GM12878 (cell line): Measurements from ENCODE around the gene NOXA1. TPM values are rescaled to one million over a fixed set of nuclear protein-coding genes. Genes with fewer than 3 reads are reported as not detected.

Experiments used
- ATAC-seq: fragments of 200-7000 bp; cut with Tn5 transposase; 3 replicates; pipeline ENCODE4 v1.9.1; 2020; ENCODE audit warnings: mild to moderate bottlenecking, moderate library complexity
- BruUV-seq: library from RNA; stranded (reverse); fragments of 400-500 nt; replicated peaks from 2 replicates; lab custom pipeline; 2021; lab: Mats Ljungman, UMichigan
- CTCF ChIA-PET: fragments of 300-600 bp; sonication (Branson Sonifier 250); formaldehyde crosslinking; extraction: SDS; loops from one replicate; lab custom pipeline; 2021; ENCODE audit warnings: inconsistent platforms; lab: Yijun Ruan, JAX
- POLR2A ChIA-PET: fragments of 350-600 bp; formaldehyde crosslinking; extraction: SDS; loops from one replicate; lab custom pipeline; 2021; ENCODE audit warnings: inconsistent platforms; lab: Charles Lee
- RAD21 ChIA-PET: fragments of 300-600 bp; sonication (Branson Sonifier 250); formaldehyde crosslinking; loops from one replicate; lab custom pipeline; 2023; ENCODE audit warnings: antibody characterized with exemption; ENCODE audit not compliant: unreplicated experiment; lab: Charles Lee
- SMC1A ChIA-PET: fragments of 300-600 bp; sonication (Branson Sonifier 250); formaldehyde crosslinking; loops from one replicate; lab custom pipeline; 2023; ENCODE audit not compliant: unreplicated experiment, uncharacterized antibody; lab: Charles Lee
- DNase-seq: peaks from one replicate; pipeline ENCODE4 v3.0.0-alpha.2; 2011; ENCODE audit warnings: low read depth, low spot score
- FAIRE-seq: peaks from 3 replicates; lab custom pipeline; 2011; peaks lifted over from hg19 to GRCh38; lab: Jason Lieb, UNC
- H2AFZ ChIP-seq: 2 replicates; pipeline ENCODE4 v1.6.0; 2011; ENCODE audit warnings: low read depth, low read length, control low read depth; ENCODE audit not compliant: control insufficient read depth
- H3K27ac ChIP-seq: 2 replicates; pipeline ENCODE4 v1.5.1; 2011; ENCODE audit warnings: control low read depth; ENCODE audit not compliant: control insufficient read depth, insufficient read depth
- H3K27me3 ChIP-seq, 2 experiments: replicated peaks in 1 of 2; 2 replicates each; pipeline versions ENCODE4 v1.6.0 to v1.6.1; 2011; ENCODE audit warnings: low read length in 1 of 2; ENCODE audit not compliant: control insufficient read depth in 2 of 2, insufficient read depth in 2 of 2
- H3K36me3 ChIP-seq, 2 experiments: 2 replicates each; pipeline ENCODE4 v1.5.1; 2011; ENCODE audit warnings: low read length in 1 of 2; ENCODE audit not compliant: control insufficient read depth in 2 of 2, insufficient read depth in 2 of 2
- H3K4me1 ChIP-seq: 2 replicates; pipeline ENCODE4 v1.6.1; 2011; ENCODE audit warnings: mild to moderate bottlenecking, low read length, moderate library complexity, mixed read lengths; ENCODE audit not compliant: control insufficient read depth, insufficient read depth
- H3K4me2 ChIP-seq: 2 replicates; pipeline ENCODE4 v1.6.0; 2011; ENCODE audit warnings: control low read depth; ENCODE audit not compliant: control insufficient read depth, insufficient read depth
- H3K4me3 ChIP-seq: fragments of 200-600 bp; sonication (generic); 2 replicates; pipeline ENCODE4 v1.5.1; 2016
- H3K79me2 ChIP-seq: 2 replicates; pipeline ENCODE4 v1.6.0; 2011; ENCODE audit warnings: low read length; ENCODE audit not compliant: control insufficient read depth, insufficient read depth
- H3K9ac ChIP-seq: 2 replicates; pipeline ENCODE4 v1.8.0; 2011; ENCODE audit warnings: low read length, control low read depth, mixed read lengths; ENCODE audit not compliant: control insufficient read depth, insufficient read depth
- H3K9me3 ChIP-seq: replicated peaks from 3 replicates; pipeline ENCODE4 v1.5.1; 2011; ENCODE audit warnings: mild to moderate bottlenecking, low read length; ENCODE audit not compliant: control insufficient read depth, insufficient read depth
- H4K20me1 ChIP-seq: 2 replicates; pipeline ENCODE4 v1.6.0; 2011; ENCODE audit not compliant: control insufficient read depth, insufficient read depth
- ASH2L ChIP-seq: fragments of 300-600, 200-600 bp; sonication (generic); IDR thresholded peaks from 2 replicates; pipeline ENCODE4 v1.6.1; 2017; ENCODE audit warnings: low read depth, mild to moderate bottlenecking, borderline replicate concordance
- BHLHE40 ChIP-seq, 2 experiments: fragments of 450-650 bp in 1 of 2; IDR thresholded peaks; 2 replicates each; pipeline ENCODE4 v1.6.1; 2011 to 2017; ENCODE audit warnings: low read depth in 2 of 2, borderline replicate concordance in 1 of 2, improper control_type of control experiment in 1 of 2, low read length in 1 of 2, mild to moderate bottlenecking in 1 of 2
- BMI1 ChIP-seq: fragments of 450-650 bp; IDR thresholded peaks from 2 replicates; pipeline ENCODE4 v1.6.1; 2016; ENCODE audit warnings: mild to moderate bottlenecking, moderate library complexity, borderline replicate concordance
- CTCF ChIP-seq, 3 experiments: IDR thresholded peaks in 2 of 3; conservative IDR thresholded peaks in 1 of 3; 2 replicates each; pipeline ENCODE4 v1.5.1; 2011; ENCODE audit warnings: low read depth in 3 of 3, low read length in 3 of 3, mild to moderate bottlenecking in 3 of 3, control low read depth in 2 of 3, moderate library complexity in 2 of 3, inconsistent platforms in 1 of 3, mixed read lengths in 1 of 3; ENCODE audit not compliant: control insufficient read depth in 2 of 3, insufficient read depth in 1 of 3; ENCODE audit errors: extremely low read depth in 1 of 3
- E4F1 ChIP-seq: fragments of 450-650 bp; IDR thresholded peaks from 2 replicates; pipeline ENCODE4 v1.6.1; 2018; ENCODE audit warnings: borderline replicate concordance, mild to moderate bottlenecking; ENCODE audit not compliant: partially characterized antibody
- ELK1 ChIP-seq: IDR thresholded peaks from 2 replicates; pipeline ENCODE4 v1.6.1; 2012; ENCODE audit warnings: low read depth, low read length, improper control_type of control experiment
- ESRRA ChIP-seq: IDR thresholded peaks from 2 replicates; pipeline ENCODE4 v1.6.1; 2012; ENCODE audit warnings: mild to moderate bottlenecking, low read length, improper control_type of control experiment
- JUND ChIP-seq: IDR thresholded peaks from 2 replicates; pipeline ENCODE4 v1.6.1; 2012; ENCODE audit warnings: low read depth, mild to moderate bottlenecking, low read length, improper control_type of control experiment, moderate library complexity
- KAT2A ChIP-seq: conservative IDR thresholded peaks from 2 replicates; pipeline ENCODE4 v1.6.1; 2011; ENCODE audit warnings: low read depth, low read length; ENCODE audit not compliant: control insufficient read depth
- MLLT1 ChIP-seq: fragments of 450-650 bp; IDR thresholded peaks from 2 replicates; pipeline ENCODE4 v1.6.1; 2016; ENCODE audit warnings: mild to moderate bottlenecking
- NFIC ChIP-seq: IDR thresholded peaks from 2 replicates; pipeline ENCODE4 v1.6.1; 2012; ENCODE audit warnings: low read depth, mild to moderate bottlenecking, inconsistent platforms, low read length, moderate library complexity
- NR2C2 ChIP-seq: IDR thresholded peaks from 2 replicates; pipeline ENCODE4 v1.6.1; 2011; ENCODE audit warnings: borderline replicate concordance, low read depth; ENCODE audit not compliant: control insufficient read depth, insufficient read length
- RB1 ChIP-seq: fragments of 450-650 bp; formaldehyde crosslinking; IDR thresholded peaks from 2 replicates; pipeline ENCODE4 v1.6.1; 2017; ENCODE audit warnings: mild to moderate bottlenecking, borderline replicate concordance
- RELA ChIP-seq: fragments of 450-650 bp; IDR thresholded peaks from 2 replicates; pipeline ENCODE4 v1.8.0; 2014; ENCODE audit warnings: borderline replicate concordance; ENCODE audit not compliant: partially characterized antibody
- TAF1 ChIP-seq: IDR thresholded peaks from 2 replicates; pipeline ENCODE4 v1.6.1; 2011; ENCODE audit warnings: mild to moderate bottlenecking, low read depth, low read length, borderline replicate concordance
- ZNF217 ChIP-seq: fragments of 450-650 bp; IDR thresholded peaks from 2 replicates; pipeline ENCODE4 v1.6.1; 2017; ENCODE audit warnings: antibody characterized with exemption, mild to moderate bottlenecking
- ZNF274 ChIP-seq: IDR thresholded peaks from one replicate; pipeline ENCODE4 v1.8.0; 2011; ENCODE audit not compliant: insufficient read length, insufficient read depth
- ZSCAN29 ChIP-seq: fragments of 450-650 bp; IDR thresholded peaks from 2 replicates; pipeline ENCODE4 v1.6.1; 2017; ENCODE audit warnings: mild to moderate bottlenecking, moderate library complexity
- WGBS: methylation state at CpG from one replicate; pipeline ENCODE4 v1.1.6; 2016; ENCODE audit warnings: low lambda C conversion rate; ENCODE audit not compliant: insufficient replicate concordance, insufficient coverage; ENCODE audit errors: missing lambda C conversion rate; 5-methylcytosine and 5-hydroxymethylcytosine counted together
- in situ Hi-C: fragments of 300-500 bp; cut with MboI; formaldehyde crosslinking; loops from 9 replicates; pipeline ENCODE4 v1.14.3; 2018; ENCODE audit warnings: mixed read lengths
- intact Hi-C: fragments of 100-400 bp; cut with micrococcal nuclease; formaldehyde crosslinking; loops from one replicate; pipeline ENCODE4 v1.14.2; 2022; ENCODE audit not compliant: unreplicated experiment
- polyA plus RNA-seq, 11 experiments: library from polyadenylated mRNA; depleted of rRNA in 4 of 11; unstranded in 6 of 11; stranded (reverse) in 5 of 11; fragments of >200 nt; fragmentation: Nextera tagmentation in 4 of 11; fragmentation: Illumina TruSeq in 1 of 11; extraction: Ambion mirVana in 4 of 11; extraction: Trizol in 1 of 11; gene quantifications; 1 replicate in 1 of 11; 2 replicates in 10 of 11; pipeline versions ENCODE4 v1.2.1 to v1.2.3, GENCODE V29; 2011 to 2016; ENCODE audit warnings: inconsistent platforms in 2 of 11, missing spikeins in 2 of 11, low read depth in 1 of 11
- total RNA-seq, 4 experiments: library from RNA; depleted of rRNA in 3 of 4; stranded (reverse); fragments of >200 nt in 3 of 4; fragmentation: Illumina TruSeq in 1 of 4; extraction: Trizol in 1 of 4; gene quantifications; 2 replicates each; pipeline versions ENCODE4 v1.2.1 to v1.2.3, GENCODE V29; 2013 to 2021

The NOXA1 gene
- total and polyA plus RNA-seq, 10 of the 15 experiments (the other 5 are each of a cell fraction or from before 2014, with no cell fraction given): 0.08 to 0.20 TPM; not detected in 8

- no peak overlapping the region for H3K4me3 ChIP-seq
- no TSS peak for BruUV-seq
- WGBS: 75% methylated on average over 12 of the region's 12 CpGs
- DNase-seq: no peak
- TF ChIP-seq NFIC: no peak
- TF ChIP-seq NR2C2: no peak
- no peak for TF ChIP-seq ASH2L
- no peak for TF ChIP-seq CTCF (IDR thresholded peaks at IDR 0.05 in 2 of 3, conservative IDR thresholded peaks at IDR 0.05 in 1 of 3; ENCODE audit: control insufficient read depth in 2 of 3, extremely low read depth in 1 of 3, insufficient read depth in 1 of 3, low read depth in 3 of 3, low read length in 3 of 3)
- no peak for TF ChIP-seq KAT2A
- no peak for TF ChIP-seq ESRRA
- TF ChIP-seq RELA: no peak
- no peak for TF ChIP-seq ZNF217
- TF ChIP-seq MLLT1: no peak
- TF ChIP-seq ZSCAN29: no peak
- no peak for TF ChIP-seq TAF1
- no peak for TF ChIP-seq ELK1
- no peak for TF ChIP-seq BHLHE40 (IDR thresholded peaks at IDR 0.05; ENCODE audit: borderline replicate concordance in 1 of 2, low read depth in 2 of 2, low read length in 1 of 2)
- no peak for TF ChIP-seq BMI1
- no peak for TF ChIP-seq E4F1
- TF ChIP-seq RB1: no peak
- no peak for TF ChIP-seq JUND
- no peak for TF ChIP-seq ZNF274
- TF ChIP-seq, all 136 proteins: peak for 0
- ChIA-PET POLR2A (no interaction called here), CTCF (no interaction called here), SMC1A (no interaction called here), RAD21 (interaction anchor here (0.7 kb wide), 1 partner anchor 99 kb away, joined by 3 read pairs; the partner anchor contains the start of gene TOR4A)
- FAIRE-seq (no peak), ATAC-seq (no peak)
- no peaks in the 10 kb centered on the region for H3K4me1 ChIP-seq
- H3K9me3 ChIP-seq: peaks cover 2% of the 10 kb centered on the region; the same call in 2 of the 3 replicates
- intact Hi-C loops: no loop called here
- no peaks in the 10 kb centered on the region for H3K36me3 ChIP-seq
- H3K27ac ChIP-seq: no peak overlapping the region
- H2AFZ ChIP-seq: no peak overlapping the region
- H3K27me3 ChIP-seq: no peaks in the 10 kb centered on the region
- H3K9ac ChIP-seq: no peak overlapping the region
- H3K79me2 ChIP-seq: no peaks in the 10 kb centered on the region
- no peaks in the 10 kb centered on the region for H4K20me1 ChIP-seq
- in situ Hi-C loops: no loop called here
- H3K4me2 ChIP-seq: no peak overlapping the region
Observed at GRCh38 chr9:137376386-137376785, 46.8 kb upstream of the NOXA1 start.
